Uterus (tissue), 4 donors: ENCODE measurements around the gene USP32. TPM values are rescaled to one million over a fixed set of nuclear protein-coding genes. Genes with fewer than 3 reads are reported as not detected.

Experiments used
- DNase-seq, 2 donors: peaks; one replicate each; pipeline ENCODE4 v3.0.0-alpha.2; 2019 to 2020
- H3K27ac ChIP-seq, 2 donors: fragments of 200-600 bp; sonication (generic); 1 replicate in 1 of 2; 2 replicates in 1 of 2; pipeline ENCODE4 v1.5.1; 2016 to 2018
- H3K27me3 ChIP-seq, 2 donors: fragments of 200-600 bp; sonication (generic); one replicate each; pipeline ENCODE4 v1.5.1; 2018 to 2019; ENCODE audit warnings: control low read depth in 1 of 2
- H3K36me3 ChIP-seq, 2 donors: fragments of 200-600 bp; sonication (generic); one replicate each; pipeline ENCODE4 v1.5.1; 2019; ENCODE audit warnings: control low read depth in 1 of 2
- H3K4me1 ChIP-seq, 2 donors: fragments of 200-600 bp; sonication (generic); one replicate each; pipeline ENCODE4 v1.5.1; 2018 to 2019; ENCODE audit warnings: control low read depth in 1 of 2
- H3K4me3 ChIP-seq, 2 donors: fragments of 200-600 bp; sonication (generic); 1 replicate in 1 of 2; 2 replicates in 1 of 2; pipeline ENCODE4 v1.5.1; 2018 to 2019; ENCODE audit warnings: mild to moderate bottlenecking in 1 of 2
- H3K9me3 ChIP-seq, 2 donors: fragments of 200-600 bp; sonication (generic); one replicate each; pipeline ENCODE4 v1.5.1; 2019; ENCODE audit warnings: control low read depth in 1 of 2
- POLR2A ChIP-seq, 2 donors: fragments of 450-650 bp; IDR thresholded peaks; one replicate each; pipeline ENCODE4 v1.6.1; 2016; ENCODE audit warnings: antibody characterized with exemption in 2 of 2, mild to moderate bottlenecking in 1 of 2, moderate library complexity in 1 of 2
- intact Hi-C: fragments of 100-400 bp; cut with DNase I; formaldehyde crosslinking; loops from one replicate; pipeline ENCODE4 v1.15.1; 2023; ENCODE audit warnings: low total_unique reads
- total RNA-seq, 4 donors: library from RNA; depleted of rRNA in 3 of 4; stranded (reverse); fragments of >200 nt in 3 of 4; gene quantifications; one replicate each; pipeline versions ENCODE4 v1.1.0 to v1.2.4, GENCODE V29; 2014 to 2023
- TF ChIP-seq, protein P1 (sequence below), 4 experiments: fragments of 200-600 bp in 2 of 4; fragments of 450-650 bp in 2 of 4; sonication (generic) in 2 of 4; IDR thresholded peaks; one replicate each; pipeline ENCODE4 v1.5.1; 2016 to 2019; ENCODE audit warnings: antibody characterized with exemption in 4 of 4, mild to moderate bottlenecking in 2 of 4, moderate library complexity in 1 of 4
- donor health status: DM: yes; HTN: yes; CAD: no.

Gene USP32
- total RNA-seq, 4 donors from 2014 or later, result 28.4 to 54.1 (median 43.1) TPM

DNA sequence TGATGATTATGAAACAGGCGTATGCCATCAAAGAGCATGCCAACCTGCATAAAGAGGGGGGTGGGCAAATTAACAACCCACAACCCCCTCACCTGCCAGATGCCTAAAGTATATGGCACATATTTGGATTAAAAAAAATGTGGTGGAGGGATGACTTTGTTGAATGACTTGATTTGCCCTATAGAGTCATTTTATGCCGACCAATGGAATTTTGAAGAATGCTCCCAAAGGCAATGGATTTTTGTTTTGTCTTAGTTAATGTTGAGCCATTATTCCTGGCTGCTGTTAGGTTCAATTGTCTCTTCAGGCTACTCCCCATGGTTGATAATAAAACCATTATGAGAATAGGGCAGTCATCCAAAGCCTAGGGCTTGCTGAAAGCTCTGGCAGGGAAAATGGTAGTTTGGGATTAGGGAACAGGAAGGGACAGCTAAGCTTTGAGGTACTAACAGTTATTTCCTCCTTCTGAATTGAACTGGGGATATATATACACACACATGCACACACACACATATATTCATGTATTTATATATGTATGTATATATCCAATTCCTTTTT lies 24.5 kb upstream of the USP32 start:
- Histone ChIP-seq H3K4me3 (no peak overlapping the region), H3K27ac (no peak overlapping the region), H3K9me3 (no peaks in the 10 kb centered on the region), H3K27me3 (no peaks in the 10 kb centered on the region), H3K36me3 (no peaks in the 10 kb centered on the region), H3K4me1 (no peaks in the 10 kb centered on the region)
- intact Hi-C loops, result no loop called here
- DNase-seq, result no peak
- TF ChIP-seq POLR2A (IDR thresholded peaks at IDR 0.05), result no peak
- TF ChIP-seq, protein P1, sequence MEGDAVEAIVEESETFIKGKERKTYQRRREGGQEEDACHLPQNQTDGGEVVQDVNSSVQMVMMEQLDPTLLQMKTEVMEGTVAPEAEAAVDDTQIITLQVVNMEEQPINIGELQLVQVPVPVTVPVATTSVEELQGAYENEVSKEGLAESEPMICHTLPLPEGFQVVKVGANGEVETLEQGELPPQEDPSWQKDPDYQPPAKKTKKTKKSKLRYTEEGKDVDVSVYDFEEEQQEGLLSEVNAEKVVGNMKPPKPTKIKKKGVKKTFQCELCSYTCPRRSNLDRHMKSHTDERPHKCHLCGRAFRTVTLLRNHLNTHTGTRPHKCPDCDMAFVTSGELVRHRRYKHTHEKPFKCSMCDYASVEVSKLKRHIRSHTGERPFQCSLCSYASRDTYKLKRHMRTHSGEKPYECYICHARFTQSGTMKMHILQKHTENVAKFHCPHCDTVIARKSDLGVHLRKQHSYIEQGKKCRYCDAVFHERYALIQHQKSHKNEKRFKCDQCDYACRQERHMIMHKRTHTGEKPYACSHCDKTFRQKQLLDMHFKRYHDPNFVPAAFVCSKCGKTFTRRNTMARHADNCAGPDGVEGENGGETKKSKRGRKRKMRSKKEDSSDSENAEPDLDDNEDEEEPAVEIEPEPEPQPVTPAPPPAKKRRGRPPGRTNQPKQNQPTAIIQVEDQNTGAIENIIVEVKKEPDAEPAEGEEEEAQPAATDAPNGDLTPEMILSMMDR (IDR thresholded peaks at IDR 0.05), result no peak

DNA sequence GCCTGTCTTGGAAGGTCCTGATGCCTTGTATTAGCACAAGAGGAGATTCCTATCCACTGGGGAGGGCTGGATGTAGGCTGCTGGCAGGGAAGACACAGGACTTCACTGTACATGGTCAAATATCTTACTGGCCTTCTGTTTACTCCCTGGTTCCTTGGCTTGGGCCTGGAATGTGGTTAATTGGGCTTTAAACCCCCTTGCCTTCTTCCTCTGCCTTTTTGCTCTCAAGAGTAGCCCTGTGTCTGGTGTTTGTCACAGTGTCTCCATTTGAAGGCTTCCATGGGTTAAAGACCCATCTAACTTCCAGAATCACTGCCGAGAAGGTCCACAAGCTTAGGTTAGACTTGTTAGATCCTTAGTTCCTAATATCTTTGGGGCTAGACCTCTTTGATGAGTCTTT lies 23.2 kb upstream of the USP32 start:
- intact Hi-C loops, result no loop called here
- H3K4me1 ChIP-seq, result no peaks in the 10 kb centered on the region
- H3K4me3 ChIP-seq, result no peak overlapping the region
- TF ChIP-seq, protein P1 (IDR thresholded peaks at IDR 0.05), result no peak
- no peak for TF ChIP-seq POLR2A (IDR thresholded peaks at IDR 0.05)
- no peak for DNase-seq
- no peaks in the 10 kb centered on the region for H3K36me3 ChIP-seq
- no peak overlapping the region for H3K27ac ChIP-seq
- no peaks in the 10 kb centered on the region for H3K9me3 ChIP-seq
- H3K27me3 ChIP-seq, result no peaks in the 10 kb centered on the region

DNA sequence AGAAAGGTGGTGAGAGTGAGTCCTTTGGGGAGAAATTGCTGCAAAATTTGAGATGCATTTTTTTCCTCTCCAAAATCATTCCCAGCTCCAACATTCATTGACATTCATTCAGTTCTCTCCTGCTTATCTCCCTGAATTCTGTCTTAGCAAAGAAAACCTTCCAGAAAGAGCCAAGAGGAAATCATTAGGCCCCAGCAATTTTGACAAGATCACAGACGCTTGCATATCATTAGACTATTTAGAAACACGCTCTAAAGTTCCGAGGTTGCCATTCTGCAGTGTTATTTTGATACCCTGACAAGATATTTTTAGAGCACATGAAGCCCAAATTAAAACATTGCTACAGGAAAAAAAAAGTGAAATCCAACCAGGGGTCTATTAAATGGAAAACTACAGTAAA lies 20.8 kb upstream of the USP32 start:
- H3K9me3 ChIP-seq, result no peaks in the 10 kb centered on the region
- H3K4me1 ChIP-seq, result no peaks in the 10 kb centered on the region
- TF ChIP-seq, protein P1 (IDR thresholded peaks at IDR 0.05), result no peak
- no peak for TF ChIP-seq POLR2A (IDR thresholded peaks at IDR 0.05)

DNA sequence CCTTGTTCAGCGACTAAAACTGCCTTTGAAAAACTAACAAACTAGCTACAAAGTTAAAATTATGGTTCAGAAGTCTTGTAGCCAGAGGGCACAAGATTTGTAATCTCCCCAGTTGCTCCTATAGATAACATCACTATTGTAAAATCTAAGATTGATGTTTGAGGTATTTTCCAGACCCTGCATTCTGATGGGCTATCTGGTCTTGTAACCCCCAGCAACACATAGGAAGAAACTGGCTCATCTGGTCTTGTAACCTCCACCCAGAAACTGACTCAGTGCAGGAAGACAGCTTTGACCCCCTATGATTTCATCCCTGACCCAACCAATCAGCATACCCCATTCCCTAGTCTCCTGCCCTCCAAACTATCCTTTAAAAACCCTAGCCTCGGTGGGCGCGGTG lies 18.1 kb upstream of the USP32 start:
- H3K4me3 ChIP-seq, result no peak overlapping the region
- intact Hi-C loops, result no loop called here
- H3K27me3 ChIP-seq, result no peaks in the 10 kb centered on the region
- TF ChIP-seq, protein P1 (IDR thresholded peaks at IDR 0.05), result no peak
- no peak for TF ChIP-seq POLR2A (IDR thresholded peaks at IDR 0.05)
- no peaks in the 10 kb centered on the region for H3K36me3 ChIP-seq
- no peaks in the 10 kb centered on the region for H3K4me1 ChIP-seq
- H3K27ac ChIP-seq, result no peak overlapping the region
- no peaks in the 10 kb centered on the region for H3K9me3 ChIP-seq
- DNase-seq, result no peak

More for the DNA sequence above, 20.8 kb upstream of the USP32 start:
- Histone ChIP-seq H3K27ac (no peak overlapping the region), H3K27me3 (no peaks in the 10 kb centered on the region), H3K36me3 (no peaks in the 10 kb centered on the region), H3K4me3 (no peak overlapping the region)
- no peak for DNase-seq
- intact Hi-C loops, result no loop called here

DNA sequence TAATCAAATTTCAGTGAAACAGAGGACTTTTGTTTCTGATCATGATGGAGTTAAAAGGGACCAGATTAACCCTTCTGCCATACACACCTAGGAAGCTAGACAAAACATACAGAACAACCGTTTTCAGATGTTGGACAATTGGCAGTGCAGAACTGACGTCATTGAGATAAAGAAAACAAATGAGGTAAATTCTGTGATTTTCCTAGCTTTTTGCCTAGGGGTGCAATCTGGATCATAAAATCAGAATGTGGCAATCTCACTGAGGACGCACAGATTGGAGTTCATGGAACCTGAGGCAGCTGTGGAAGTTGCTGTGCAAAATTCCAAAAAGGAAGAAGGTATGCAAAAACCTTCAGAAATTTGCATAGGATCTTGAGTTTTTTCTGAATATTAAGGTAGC lies 15.0 kb upstream of the USP32 start:
- no peaks in the 10 kb centered on the region for H3K4me1 ChIP-seq
- H3K9me3 ChIP-seq, result no peaks in the 10 kb centered on the region
- H3K36me3 ChIP-seq, result no peaks in the 10 kb centered on the region
- intact Hi-C loops, result no loop called here
- DNase-seq, result no peak
- TF ChIP-seq, protein P1 (IDR thresholded peaks at IDR 0.05), result no peak
- no peak for TF ChIP-seq POLR2A (IDR thresholded peaks at IDR 0.05)
- H3K27ac ChIP-seq, result no peak overlapping the region
- H3K27me3 ChIP-seq, result no peaks in the 10 kb centered on the region
- no peak overlapping the region for H3K4me3 ChIP-seq
